B cell (primary cell): Measurements from ENCODE around the gene TXNRD3. TPM values are rescaled to one million over a fixed set of nuclear protein-coding genes. Genes with fewer than 3 reads are reported as not detected.

Experiments used
- ATAC-seq: fragments of 200-7000 bp; cut with Tn5 transposase; one replicate; pipeline ENCODE4 v1.10.0; 2021; ENCODE audit warnings: low read depth, mild to moderate bottlenecking, moderate number of reproducible peaks, moderate library complexity
- CTCF ChIA-PET: fragments of 350-600 bp; sonication (Branson Sonifier 250); formaldehyde crosslinking; loops from one replicate; lab custom pipeline; 2021; ENCODE audit warnings: antibody characterized with exemption, inconsistent platforms; lab: Charles Lee
- POLR2A ChIA-PET: fragments of 350-600 bp; sonication (Branson Sonifier 250); formaldehyde crosslinking; loops from one replicate; lab custom pipeline; 2021; ENCODE audit warnings: antibody characterized with exemption; lab: Charles Lee
- DNase-seq: peaks from one replicate; pipeline ENCODE4 v3.0.0; 2013
- H2AFZ ChIP-seq: 2 replicates; pipeline ENCODE4 v1.6.1; 2012; ENCODE audit warnings: mild to moderate bottlenecking, low read depth, low read length; ENCODE audit not compliant: insufficient read depth, poor library complexity, severe bottlenecking
- H3K27ac ChIP-seq, 2 donors: 1 replicate in 1 of 2; 2 replicates in 1 of 2; pipeline ENCODE4 v1.5.1; 2012 to 2013; ENCODE audit warnings: low read length in 2 of 2, mild to moderate bottlenecking in 2 of 2, moderate library complexity in 1 of 2
- H3K27me3 ChIP-seq, 4 experiments: fragments of 200-600 bp in 1 of 4; sonication (generic) in 1 of 4; replicated peaks in 1 of 4; 1 replicate in 2 of 4; 2 replicates in 2 of 4; pipeline versions ENCODE4 v1.6.1 to v1.7.0; 2013 to 2016; ENCODE audit warnings: low read length in 3 of 4, mild to moderate bottlenecking in 2 of 4, mixed read lengths in 1 of 4, moderate library complexity in 1 of 4; ENCODE audit not compliant: insufficient read depth in 4 of 4, control insufficient read depth in 3 of 4; ENCODE audit errors: control extremely low read depth in 1 of 4
- H3K36me3 ChIP-seq, 2 experiments: replicated peaks in 1 of 2; 1 replicate in 1 of 2; 2 replicates in 1 of 2; pipeline versions ENCODE4 v1.6.1 to v1.7.1; 2013; ENCODE audit warnings: low read length in 1 of 2; ENCODE audit not compliant: insufficient read depth in 2 of 2, control insufficient read depth in 1 of 2; ENCODE audit errors: control extremely low read depth in 1 of 2, extremely low read depth in 1 of 2
- H3K4me1 ChIP-seq, 2 donors: fragments of 200-600 bp in 1 of 2; sonication (generic) in 1 of 2; 1 replicate in 1 of 2; 2 replicates in 1 of 2; pipeline versions ENCODE4 v1.5.1 to v1.6.1; 2013 to 2017; ENCODE audit warnings: low read length in 2 of 2; ENCODE audit not compliant: control insufficient read depth in 2 of 2, insufficient read depth in 2 of 2
- H3K4me2 ChIP-seq: replicated peaks from 2 replicates; pipeline ENCODE3; 2012; ENCODE audit warnings: mild to moderate bottlenecking, low read depth, low read length; ENCODE audit not compliant: poor library complexity, severe bottlenecking
- H3K4me3 ChIP-seq, 5 experiments: fragments of 200-600 bp in 1 of 5; sonication (generic) in 1 of 5; 1 replicate in 3 of 5; 2 replicates in 2 of 5; pipeline versions ENCODE4 v1.5.1 to v1.7.0; 2011 to 2016; ENCODE audit warnings: low read length in 4 of 5, mild to moderate bottlenecking in 4 of 5, low read depth in 2 of 5, control low read depth in 1 of 5, moderate library complexity in 1 of 5; ENCODE audit not compliant: insufficient read depth in 1 of 5; ENCODE audit errors: control extremely low read depth in 1 of 5, extremely low read depth in 1 of 5
- H3K79me2 ChIP-seq: fragments of 200-600 bp; sonication (generic); one replicate; pipeline ENCODE4 v1.6.0; 2016; ENCODE audit warnings: low read length; ENCODE audit not compliant: control insufficient read depth, insufficient read depth
- H3K9ac ChIP-seq: fragments of 200-600 bp; sonication (generic); 2 replicates; pipeline ENCODE4 v1.6.1; 2017; ENCODE audit warnings: mild to moderate bottlenecking, low read length, moderate library complexity
- H3K9me3 ChIP-seq, 3 donors: one replicate each; pipeline versions ENCODE4 v1.6.1 to v1.7.1; 2013; ENCODE audit warnings: low read length in 2 of 3; ENCODE audit not compliant: control insufficient read depth in 2 of 3, insufficient read depth in 1 of 3; ENCODE audit errors: control extremely low read depth in 1 of 3
- H4K20me1 ChIP-seq: 2 replicates; pipeline ENCODE4 v1.6.0; 2012; ENCODE audit warnings: mild to moderate bottlenecking, low read length; ENCODE audit not compliant: insufficient read depth, control insufficient read depth, poor library complexity, severe bottlenecking
- H3K27ac Mint-ChIP-seq: one replicate; pipeline ENCODE4 v1.8.0; 2021; ENCODE audit warnings: mixed read lengths
- H3K27me3 Mint-ChIP-seq: one replicate; pipeline ENCODE4 v1.8.0; 2021; ENCODE audit warnings: mixed read lengths
- H3K4me1 Mint-ChIP-seq: one replicate; pipeline ENCODE4 v1.8.0; 2021; ENCODE audit warnings: mixed read lengths
- H3K4me3 Mint-ChIP-seq: one replicate; pipeline ENCODE4 v1.8.0; 2021; ENCODE audit warnings: mixed read lengths
- H3K9me3 Mint-ChIP-seq: one replicate; pipeline ENCODE4 v1.8.0; 2022; ENCODE audit warnings: mixed read lengths; ENCODE audit not compliant: insufficient read depth
- CTCF ChIP-seq: fragments of 200-600 bp; IDR thresholded peaks from one replicate; pipeline ENCODE4 v1.8.0; 2022; ENCODE audit warnings: antibody characterized with exemption, mild to moderate bottlenecking
- EZH2 ChIP-seq: IDR thresholded peaks from 2 replicates; pipeline ENCODE4 v1.6.1; 2012; ENCODE audit warnings: borderline replicate concordance, low read depth, mild to moderate bottlenecking, moderate library complexity, low read length; ENCODE audit not compliant: insufficient read depth, poor library complexity, severe bottlenecking
- WGBS: methylation state at CpG from one replicate; pipeline ENCODE4 v1.1.5; 2013; ENCODE audit warnings: missing lambda C conversion rate; ENCODE audit not compliant: insufficient coverage; 5-methylcytosine and 5-hydroxymethylcytosine counted together
- intact Hi-C: fragments of 100-400 bp; cut with micrococcal nuclease; formaldehyde crosslinking; loops from one replicate; pipeline ENCODE4 v1.10.0; 2022
- polyA plus RNA-seq: library from polyadenylated mRNA; depleted of rRNA; stranded (reverse); fragments of >200 nt; gene quantifications from 2 replicates; pipeline ENCODE4 v1.2.3, GENCODE V29; 2012
- total RNA-seq, 2 donors: library from RNA; stranded (reverse); fragments of 120-200 nt in 1 of 2; gene quantifications; 1 replicate in 1 of 2; 2 replicates in 1 of 2; pipeline versions ENCODE4 v1.2.3 to v1.2.4, GENCODE V29; 2013 to 2022

The TXNRD3 gene
- total and polyA plus RNA-seq, 2 donors (not counting 1 experiment from before 2014, with no cell fraction given): 0.15 to 0.99 TPM

- no peak overlapping the region for H3K27ac Mint-ChIP-seq
- no peak for ATAC-seq
- no peak for TF ChIP-seq CTCF
- no peak for TF ChIP-seq EZH2
- Histone ChIP-seq H3K27me3 (peaks cover 0 to 8% (median 0%) of the 10 kb centered on the region in 4 experiments), H2AFZ (no peak overlapping the region), H3K4me2 (no peak overlapping the region), H3K9ac (no peak overlapping the region), H3K36me3 (no peaks in the 10 kb centered on the region), H3K27ac (no peak overlapping the region), H3K4me1 (peaks cover 0 to 3% of the 10 kb centered on the region in 2 donors), H3K9me3 (peaks cover 1 to 9% (median 4%) of the 10 kb centered on the region in 3 donors), H3K79me2 (no peaks in the 10 kb centered on the region), H3K4me3 (no peak overlapping the region), H4K20me1 (no peaks in the 10 kb centered on the region)
- intact Hi-C loops: no loop called here
- peaks cover 11% of the 10 kb centered on the region for H3K27me3 Mint-ChIP-seq
- WGBS: 70% methylated on average over 15 of the region's 15 CpGs
- H3K4me3 Mint-ChIP-seq: no peak overlapping the region
- H3K9me3 Mint-ChIP-seq: peaks cover 1% of the 10 kb centered on the region
- no peak for DNase-seq
- ChIA-PET CTCF (no interaction called here), POLR2A (no interaction called here)
- no peaks in the 10 kb centered on the region for H3K4me1 Mint-ChIP-seq
Observed at GRCh38 chr3:126665959-126666657, 11.2 kb upstream of the TXNRD3 start.

- Mint-ChIP-seq H3K27ac (no peak overlapping the region), H3K27me3 (peaks cover 16% of the 10 kb centered on the region), H3K9me3 (no peaks in the 10 kb centered on the region), H3K4me3 (no peak overlapping the region), H3K4me1 (no peaks in the 10 kb centered on the region)
- no peaks in the 10 kb centered on the region for H4K20me1 ChIP-seq
- H3K79me2 ChIP-seq: no peaks in the 10 kb centered on the region
- no peak overlapping the region for H2AFZ ChIP-seq
- intact Hi-C loops: no loop called here
- CTCF ChIA-PET: no interaction called here
- no peaks in the 10 kb centered on the region for H3K36me3 ChIP-seq
- no peak overlapping the region for H3K27ac ChIP-seq
- no peak for ATAC-seq
- WGBS: 96% methylated on average over 5 of the region's 6 CpGs
- POLR2A ChIA-PET: no interaction called here
- H3K27me3 ChIP-seq: peaks cover 0 to 12% (median 0%) of the 10 kb centered on the region in 4 experiments
- no peak overlapping the region for H3K4me2 ChIP-seq
- DNase-seq: no peak
- peaks cover 0 to 3% of the 10 kb centered on the region in 2 donors for H3K4me1 ChIP-seq
- no peak overlapping the region for H3K9ac ChIP-seq
- H3K9me3 ChIP-seq: peaks cover 0 to 11% (median 0%) of the 10 kb centered on the region in 3 donors
- no peak overlapping the region for H3K4me3 ChIP-seq
- no peak for TF ChIP-seq CTCF
- TF ChIP-seq EZH2: no peak
Observed at GRCh38 chr3:126665221-126665936, 10.5 kb upstream of the TXNRD3 start.
